GM10847 (cell line): ENCODE measurements around the gene TAMALIN.

Experiments
- POLR2A ChIP-seq: IDR thresholded peaks from 2 replicates; pipeline ENCODE4 v1.6.1; 2011; ENCODE audit not compliant: insufficient read length; ENCODE audit errors: extremely low read depth

TAMALIN gene

DNA sequence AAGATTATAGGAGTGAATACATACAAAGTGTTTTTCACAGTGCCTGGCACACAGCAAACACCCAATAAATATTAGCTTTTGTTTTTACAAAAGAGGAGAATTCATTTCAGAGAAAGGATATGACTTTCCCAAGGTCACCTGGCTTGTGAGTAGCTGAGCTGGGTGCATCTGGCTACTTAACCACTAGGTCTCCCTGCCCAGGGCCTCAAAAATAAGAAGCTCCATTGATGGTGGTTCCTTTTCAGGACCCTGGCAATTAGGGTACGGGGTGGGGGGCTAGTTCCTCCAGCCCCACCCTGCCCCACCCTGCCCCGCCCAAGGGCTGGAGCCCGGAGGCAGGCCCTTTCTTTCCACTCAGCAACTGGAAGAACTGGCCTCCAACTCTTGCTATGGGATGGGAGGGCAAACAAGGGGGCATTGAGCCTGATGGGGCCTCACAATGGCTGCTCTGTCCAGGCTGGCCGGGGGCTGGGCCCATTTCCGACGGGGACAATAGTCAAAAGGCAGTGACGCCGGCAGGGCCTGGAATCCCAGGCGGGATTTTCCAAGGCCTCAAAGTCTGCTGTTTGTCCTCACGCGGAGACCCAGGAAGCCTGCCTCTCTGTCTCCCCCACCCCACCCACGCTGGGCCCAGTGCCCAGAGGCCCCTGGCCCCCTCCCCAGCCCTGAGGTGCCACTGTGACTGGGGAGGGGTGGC, 54.9 kb downstream of the TAMALIN start:
- TF ChIP-seq POLR2A: no peak

DNA sequence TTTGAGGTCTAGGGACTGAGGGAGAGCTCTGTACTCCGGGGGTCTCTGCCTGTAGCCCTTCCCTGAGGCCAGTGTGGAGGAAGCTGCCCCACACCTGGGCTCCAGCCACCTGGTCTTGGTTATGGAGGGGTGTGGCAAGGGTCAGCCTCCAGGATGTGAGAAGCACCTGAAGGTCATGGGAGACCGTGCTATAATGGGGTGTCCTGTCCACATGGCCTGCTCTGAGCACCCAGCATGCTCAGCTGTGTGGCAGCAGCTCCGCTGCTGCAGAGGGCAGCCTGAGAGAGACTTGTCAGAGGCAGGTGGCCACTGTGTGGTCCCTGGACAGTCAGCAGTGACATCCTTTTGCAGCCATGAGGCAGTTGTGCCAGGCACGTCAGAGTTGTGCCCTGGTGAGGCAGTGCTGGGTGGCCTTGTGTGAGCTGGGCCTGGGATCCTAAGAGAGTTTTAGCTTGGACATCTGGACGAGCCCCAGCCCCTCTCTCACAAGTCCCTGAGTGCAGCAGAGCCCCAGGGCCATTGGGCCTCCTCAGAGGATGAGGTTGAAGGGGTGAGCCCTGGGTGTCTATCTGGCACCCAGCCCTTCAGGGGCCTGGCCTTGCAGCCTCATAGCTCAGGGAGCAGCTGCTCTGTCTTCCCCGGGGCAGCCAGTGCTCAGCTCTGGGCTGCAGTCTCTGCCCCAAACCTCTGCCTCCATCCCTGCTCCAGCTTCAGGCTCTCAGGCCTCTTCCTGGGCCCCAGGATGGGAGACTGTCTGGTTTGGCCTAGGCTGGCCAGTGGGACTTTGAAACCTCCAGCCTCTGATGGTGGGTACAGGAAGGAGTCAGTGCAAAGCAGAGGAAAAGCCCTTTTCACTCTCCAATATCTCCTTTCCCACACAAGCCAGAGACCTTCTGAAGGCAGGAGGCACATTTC, 55.7 kb downstream of the TAMALIN start:
- TF ChIP-seq POLR2A: no peak

DNA sequence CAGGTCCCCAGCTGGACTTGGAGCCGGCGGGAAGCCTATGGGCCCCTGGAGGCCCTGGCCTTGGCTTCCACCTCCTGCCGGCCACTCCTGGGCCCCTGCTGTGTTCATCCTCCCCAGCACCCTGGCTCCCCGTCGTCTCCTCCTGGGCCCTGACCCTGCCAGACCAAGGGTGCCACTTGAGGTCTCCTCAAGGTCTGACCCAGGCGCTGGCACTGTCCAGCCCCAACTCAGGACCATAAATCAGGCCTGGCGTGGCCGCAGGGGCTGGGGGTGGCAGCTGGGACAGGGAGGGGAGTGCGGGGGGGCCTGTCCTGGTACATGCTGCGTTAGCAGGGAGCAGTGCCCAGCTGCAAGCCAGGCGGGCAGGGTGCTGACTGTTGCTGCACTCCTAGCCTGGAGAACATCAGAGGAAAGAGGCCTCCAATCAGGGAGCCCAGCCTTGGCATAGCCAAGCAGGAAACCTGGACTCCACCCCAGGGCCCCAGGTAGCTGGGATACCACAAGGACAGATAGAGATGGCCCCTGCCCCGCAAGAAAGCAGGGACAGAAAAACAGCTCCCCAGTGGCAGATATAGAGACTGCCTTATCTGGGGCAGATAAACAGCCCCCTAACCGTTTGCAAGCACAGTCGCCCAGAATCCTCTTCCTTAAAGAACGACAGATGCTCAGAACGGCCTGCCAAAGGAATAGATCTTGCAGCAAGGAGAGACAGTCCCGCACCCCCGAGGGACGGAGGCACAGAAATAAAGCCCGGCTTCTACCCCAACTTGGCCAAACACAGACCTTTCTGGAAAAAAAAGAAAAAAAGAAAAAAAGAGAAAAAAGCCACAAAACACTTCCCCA, 56.6 kb downstream of the TAMALIN start:
- TF ChIP-seq POLR2A: no peak

DNA sequence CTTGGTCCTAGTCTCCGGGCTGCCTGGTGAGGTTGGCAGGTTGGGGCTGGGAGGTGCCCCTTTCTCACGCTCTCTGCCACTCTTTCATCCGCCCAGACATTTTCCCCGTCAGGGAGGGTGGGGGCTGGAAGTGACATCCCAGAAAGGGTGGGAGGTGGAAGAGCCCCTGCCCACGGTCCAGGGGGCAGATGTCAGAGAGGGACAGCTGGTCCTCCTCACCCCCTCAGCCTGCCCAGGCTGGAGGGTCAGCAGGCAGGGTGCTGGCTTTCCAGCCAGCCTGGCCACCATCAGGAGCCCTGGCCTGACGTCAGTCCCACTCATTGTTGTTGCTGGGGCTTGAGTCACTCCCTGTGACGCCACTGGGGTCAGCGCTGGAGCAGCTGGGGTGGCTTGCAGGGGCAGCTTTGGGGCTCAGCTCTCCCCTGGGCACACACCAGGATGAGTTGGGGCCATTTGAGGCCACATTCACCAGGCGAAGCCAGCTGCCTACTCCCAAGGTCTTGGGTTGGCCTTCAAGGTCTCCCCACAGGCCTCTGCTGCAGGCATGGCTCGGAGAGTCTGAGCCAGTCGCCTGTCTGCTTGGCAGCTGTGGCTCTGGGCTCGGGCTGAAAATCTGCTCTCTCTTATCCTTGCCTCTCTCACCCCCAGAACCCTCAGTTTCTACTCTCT, 57.4 kb downstream of the TAMALIN start:
- TF ChIP-seq POLR2A: no peak
